SU-DHL-6 (cell line): ENCODE data around the gene GALNT9.

ENCODE experiments used
- H2AFZ ChIP-seq: fragments of 200-600 bp; sonication (generic); 2 replicates; pipeline ENCODE4 v1.6.1; 2014; ENCODE audit warnings: low read depth, mild to moderate bottlenecking, moderate library complexity, mixed read lengths, antibody characterized with exemption, low read length; ENCODE audit not compliant: severe bottlenecking
- H3F3A ChIP-seq: fragments of 200-600 bp; shearing (Covaris generic); 2 replicates; pipeline ENCODE4 v1.6.0; 2016; ENCODE audit warnings: antibody characterized with exemption, mild to moderate bottlenecking; ENCODE audit not compliant: insufficient read depth
- H3K27ac ChIP-seq: fragments of 200-600 bp; sonication (generic); 2 replicates; pipeline ENCODE4 v1.5.1; 2016; ENCODE audit warnings: low read depth, mild to moderate bottlenecking, low read length, moderate library complexity, mixed read lengths
- H3K27me3 ChIP-seq: fragments of 200-600 bp; sonication (generic), shearing (Covaris generic); 2 replicates; pipeline ENCODE4 v1.6.0; 2014; ENCODE audit warnings: mild to moderate bottlenecking, low read length
- H3K36me3 ChIP-seq: fragments of 200-600 bp; sonication (generic); 2 replicates; pipeline ENCODE4 v1.6.1; 2014; ENCODE audit warnings: mild to moderate bottlenecking, low read length, mixed read lengths
- H3K4me2 ChIP-seq: fragments of 300-600, 200-600 bp; shearing (Covaris generic), sonication (generic); 2 replicates; pipeline ENCODE4 v1.6.0; 2014; ENCODE audit warnings: low read length, low read depth, mild to moderate bottlenecking; ENCODE audit not compliant: poor library complexity, severe bottlenecking
- H3K4me3 ChIP-seq: fragments of 200-600 bp; sonication (generic); 2 replicates; pipeline ENCODE4 v1.5.1; 2014; ENCODE audit warnings: antibody characterized with exemption, low read length, mild to moderate bottlenecking, mixed read lengths; ENCODE audit not compliant: insufficient read depth, poor library complexity, severe bottlenecking
- H3K79me2 ChIP-seq: fragments of 200-600 bp; sonication (generic); 2 replicates; pipeline ENCODE4 v1.6.1; 2014; ENCODE audit warnings: mild to moderate bottlenecking, low read length, moderate library complexity; ENCODE audit not compliant: insufficient read depth
- H3K9ac ChIP-seq: fragments of 200-600 bp; sonication (generic); 2 replicates; pipeline ENCODE4 v1.7.0; 2014; ENCODE audit warnings: mild to moderate bottlenecking, low read length
- H3K9me2 ChIP-seq: fragments of 200-600 bp; sonication (generic); replicated peaks from 2 replicates; pipeline ENCODE4 v1.6.1; 2014; ENCODE audit warnings: low read length; ENCODE audit not compliant: insufficient read depth
- H3K9me3 ChIP-seq: fragments of 200-600 bp; sonication (generic); 2 replicates; pipeline ENCODE4 v1.6.1; 2014; ENCODE audit warnings: low read length, mixed read lengths; ENCODE audit not compliant: insufficient read depth
- H4K20me1 ChIP-seq: fragments of 200-600 bp; sonication (generic); 2 replicates; pipeline ENCODE4 v1.6.1; 2014; ENCODE audit warnings: low read depth, mild to moderate bottlenecking, antibody characterized with exemption, low read length, moderate library complexity, mixed read lengths
- EZH2phosphoT487 ChIP-seq: fragments of 200-600 bp; sonication (generic), shearing (Covaris generic); conservative IDR thresholded peaks from 2 replicates; pipeline ENCODE4 v1.6.1; 2018; ENCODE audit warnings: mild to moderate bottlenecking, antibody characterized with exemption, low read length, moderate library complexity, mixed read lengths
- TF ChIP-seq, protein P1 (sequence below): fragments of 200-600 bp; sonication (generic); IDR thresholded peaks from one replicate; pipeline ENCODE4 v1.5.1; 2017; ENCODE audit warnings: antibody characterized with exemption, mild to moderate bottlenecking, low read length, moderate library complexity; ENCODE audit not compliant: insufficient read depth, poor library complexity, severe bottlenecking

Gene GALNT9

DNA sequence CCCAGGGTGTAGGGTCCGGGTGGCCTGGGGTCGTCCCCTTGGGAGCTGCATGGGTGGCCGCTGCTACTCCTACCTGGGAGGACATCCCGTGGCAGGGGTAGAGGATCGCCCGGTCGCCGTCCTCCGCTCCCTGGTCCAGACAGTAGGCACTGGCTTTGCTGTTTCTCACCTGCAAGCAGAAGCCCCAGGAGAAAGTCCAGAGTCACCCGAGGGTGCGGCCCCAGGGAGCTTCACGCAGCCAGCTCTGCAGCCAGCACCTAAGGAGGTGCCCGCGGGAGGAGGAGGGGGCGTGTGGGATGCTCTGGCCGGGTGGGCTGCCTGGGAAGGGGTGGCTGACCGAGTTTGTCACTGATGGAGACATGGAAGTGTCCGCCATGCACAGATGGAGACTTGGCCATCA, 130.3 kb downstream of the GALNT9 start:
- Histone ChIP-seq H3K9me2 (no peaks in the 10 kb centered on the region), H3K27ac (no peak overlapping the region), H3K79me2 (no peaks in the 10 kb centered on the region), H3K27me3 (no peaks in the 10 kb centered on the region), H3K4me2 (no peak overlapping the region), H4K20me1 (no peaks in the 10 kb centered on the region), H3K36me3 (no peaks in the 10 kb centered on the region), H3K9ac (no peak overlapping the region), H3K4me3 (no peak overlapping the region), H3F3A (no peaks in the 10 kb centered on the region), H3K9me3 (peaks cover 3% of the 10 kb centered on the region; the same call in 1 of the 2 replicates), H2AFZ (no peak overlapping the region)
- no peak for TF ChIP-seq EZH2phosphoT487
- TF ChIP-seq, protein P1, sequence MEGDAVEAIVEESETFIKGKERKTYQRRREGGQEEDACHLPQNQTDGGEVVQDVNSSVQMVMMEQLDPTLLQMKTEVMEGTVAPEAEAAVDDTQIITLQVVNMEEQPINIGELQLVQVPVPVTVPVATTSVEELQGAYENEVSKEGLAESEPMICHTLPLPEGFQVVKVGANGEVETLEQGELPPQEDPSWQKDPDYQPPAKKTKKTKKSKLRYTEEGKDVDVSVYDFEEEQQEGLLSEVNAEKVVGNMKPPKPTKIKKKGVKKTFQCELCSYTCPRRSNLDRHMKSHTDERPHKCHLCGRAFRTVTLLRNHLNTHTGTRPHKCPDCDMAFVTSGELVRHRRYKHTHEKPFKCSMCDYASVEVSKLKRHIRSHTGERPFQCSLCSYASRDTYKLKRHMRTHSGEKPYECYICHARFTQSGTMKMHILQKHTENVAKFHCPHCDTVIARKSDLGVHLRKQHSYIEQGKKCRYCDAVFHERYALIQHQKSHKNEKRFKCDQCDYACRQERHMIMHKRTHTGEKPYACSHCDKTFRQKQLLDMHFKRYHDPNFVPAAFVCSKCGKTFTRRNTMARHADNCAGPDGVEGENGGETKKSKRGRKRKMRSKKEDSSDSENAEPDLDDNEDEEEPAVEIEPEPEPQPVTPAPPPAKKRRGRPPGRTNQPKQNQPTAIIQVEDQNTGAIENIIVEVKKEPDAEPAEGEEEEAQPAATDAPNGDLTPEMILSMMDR, result no peak

DNA sequence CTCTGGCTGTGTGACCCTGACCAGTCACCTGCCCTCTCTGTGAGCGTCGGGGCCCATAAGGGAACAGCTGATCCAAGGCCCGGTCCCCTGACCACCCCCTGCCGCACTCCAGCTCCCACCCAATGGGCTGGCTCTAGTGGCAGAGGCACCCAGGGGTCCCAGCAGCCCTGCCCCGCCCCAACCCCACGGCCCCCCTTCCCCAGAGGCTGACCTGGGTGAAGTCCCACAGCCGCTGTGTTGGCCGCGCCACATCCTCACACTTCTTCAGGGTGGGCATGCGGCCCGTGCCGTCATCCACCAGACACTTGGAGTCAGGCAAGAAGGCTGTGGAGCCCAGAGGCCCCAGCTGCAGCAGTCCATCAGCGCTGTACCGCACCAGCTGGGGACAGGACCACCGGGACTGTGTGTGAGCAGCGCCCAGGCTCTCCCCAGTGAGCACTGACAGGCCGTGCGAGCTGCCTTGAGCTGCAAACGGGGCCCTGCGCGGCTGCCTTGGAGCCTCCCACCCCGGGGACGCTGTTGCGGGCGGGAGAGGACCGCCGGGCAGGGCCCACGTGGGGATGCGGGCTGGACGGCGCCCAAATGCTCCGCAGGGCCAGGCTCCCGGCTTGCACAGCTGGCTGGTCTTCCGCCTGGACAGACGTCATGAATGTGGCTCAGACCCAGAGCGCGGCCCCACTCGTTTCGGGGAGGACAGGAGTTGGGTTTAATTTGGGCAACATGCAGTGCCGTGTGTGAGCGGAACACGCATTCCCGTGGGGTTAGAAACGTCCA, 131.6 kb downstream of the GALNT9 start:
- no peaks in the 10 kb centered on the region for H3K27me3 ChIP-seq
- H3K27ac ChIP-seq, result no peak overlapping the region
- no peak for TF ChIP-seq EZH2phosphoT487
- TF ChIP-seq, protein P1, result no peak

DNA sequence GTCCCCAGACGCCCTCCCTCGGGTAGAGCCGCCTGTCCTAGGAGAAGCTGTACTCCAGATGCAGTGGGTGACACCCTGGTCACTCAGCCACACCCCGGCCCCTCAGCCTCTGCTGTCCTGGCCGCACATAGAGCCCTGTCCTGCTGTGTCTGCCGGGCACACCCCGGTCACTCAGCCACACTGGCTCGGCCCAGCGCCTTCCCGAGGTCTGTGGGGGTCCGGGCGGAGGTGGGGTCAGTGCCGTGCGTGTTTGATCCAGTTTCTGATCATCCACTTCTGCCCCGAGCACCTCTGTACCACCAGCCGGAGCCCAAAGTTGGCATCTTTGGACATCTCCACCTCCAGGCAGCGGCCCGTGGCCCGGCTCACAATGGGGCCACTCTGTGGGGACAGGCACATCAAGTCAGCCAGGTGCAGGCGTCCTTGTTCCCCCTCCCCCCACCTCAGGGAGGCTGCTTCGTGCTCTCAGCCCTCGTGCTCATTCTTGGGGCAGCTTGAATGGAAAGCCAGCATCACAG, 132.5 kb downstream of the GALNT9 start:
- no peaks in the 10 kb centered on the region for H4K20me1 ChIP-seq
- H3K9ac ChIP-seq, result no peak overlapping the region
- no peaks in the 10 kb centered on the region for H3F3A ChIP-seq
- H3K27ac ChIP-seq, result no peak overlapping the region
- no peaks in the 10 kb centered on the region for H3K9me2 ChIP-seq
- H2AFZ ChIP-seq, result no peak overlapping the region
- TF ChIP-seq EZH2phosphoT487, result no peak
- TF ChIP-seq, protein P1, result no peak
- no peak overlapping the region for H3K4me2 ChIP-seq
- no peaks in the 10 kb centered on the region for H3K27me3 ChIP-seq
- H3K9me3 ChIP-seq, result peaks cover 12% of the 10 kb centered on the region; the same call in 1 of the 2 replicates
- H3K36me3 ChIP-seq, result no peaks in the 10 kb centered on the region
- H3K79me2 ChIP-seq, result no peaks in the 10 kb centered on the region
- H3K4me3 ChIP-seq, result no peak overlapping the region

More for the DNA sequence above, 131.6 kb downstream of the GALNT9 start:
- Histone ChIP-seq H4K20me1 (no peaks in the 10 kb centered on the region), H3K4me3 (no peak overlapping the region), H3K4me2 (no peak overlapping the region), H3K9me3 (peaks cover 12% of the 10 kb centered on the region; the same call in 1 of the 2 replicates), H3K36me3 (no peaks in the 10 kb centered on the region), H3K9ac (no peak overlapping the region), H3K9me2 (no peaks in the 10 kb centered on the region), H3F3A (no peaks in the 10 kb centered on the region), H2AFZ (no peak overlapping the region), H3K79me2 (no peaks in the 10 kb centered on the region)
